ENCODE data around the gene TTC39A. TPM values are rescaled to one million over a fixed set of nuclear protein-coding genes. Genes with fewer than 3 reads are reported as not detected.

The TTC39A gene
- total and polyA plus RNA-seq, 11 donors: 8.4 to 29.2 (median 23.2) TPM

- Histone ChIP-seq H3K4me1 (peaks cover 0 to 16% (median 11%) of the 10 kb centered on the region in 12 donors), H3K27ac (no peak overlapping the region), H3K27me3 (no peaks in the 10 kb centered on the region), H3K4me3 (no peak overlapping the region), H3K9me3 (no peaks in the 10 kb centered on the region), H3K36me3 (peaks cover 0 to 6% (median 0%) of the 10 kb centered on the region in 9 donors)
- DNase-seq (no peak), ATAC-seq (no peak)
- WGBS, 4 donors: 60 to 76% (median 73%) methylated on average over 11 of the region's 11 CpGs
- TF ChIP-seq POLR2A (IDR thresholded peaks at IDR 0.05) (no peak), CTCF (IDR thresholded peaks at IDR 0.05) (no peak)
- intact Hi-C loops (cut with DNase I): loop anchor here in 8 of 10 donors (5.0 to 10.0 kb wide), 4 partner anchors 57 to 102 kb away; partner anchors contain the start of gene RNF11 (in 4 of the 8)
Observed at GRCh38 chr1:51294566-51295184, 35.7 kb downstream of the TTC39A start.

GRCh38 chr1:51293898-51294515 lies 36.4 kb downstream of the TTC39A start:
- TF ChIP-seq POLR2A (IDR thresholded peaks at IDR 0.05): no peak
- TF ChIP-seq CTCF (IDR thresholded peaks at IDR 0.05): no peak
- ATAC-seq (no peak), DNase-seq (no peak)
- H3K36me3 ChIP-seq: peaks cover 0 to 7% (median 0%) of the 10 kb centered on the region in 9 donors
- 90 to 93% (median 91%) methylated on average over 13 of the region's 13 CpGs for WGBS, 4 donors
- H3K4me1 ChIP-seq: peaks cover 0 to 16% (median 11%) of the 10 kb centered on the region in 12 donors
- intact Hi-C loops (cut with DNase I): loop anchor here in 3 of 10 donors (10.0 kb wide), 2 partner anchors 59 to 99 kb away; partner anchors contain the start of gene RNF11 (in 2 of the 3)
- H3K27me3 ChIP-seq: no peaks in the 10 kb centered on the region
- H3K4me3 ChIP-seq: no peak overlapping the region
- H3K9me3 ChIP-seq: no peaks in the 10 kb centered on the region
- no peak overlapping the region for H3K27ac ChIP-seq

GRCh38 chr1:51290489-51290847 lies 39.9 kb downstream of the TTC39A start:
- intact Hi-C loops (cut with DNase I): loop anchor here in 3 of 10 donors (10.0 kb wide), 2 partner anchors 56 to 96 kb away; partner anchors contain the start of gene RNF11 (in 2 of the 3)
- DNase-seq: no peak
- H3K36me3 ChIP-seq: peaks cover 0 to 17% (median 0%) of the 10 kb centered on the region in 9 donors
- no peak overlapping the region for H3K27ac ChIP-seq
- H3K4me1 ChIP-seq: no peaks in the 10 kb centered on the region
- no peak for TF ChIP-seq POLR2A (IDR thresholded peaks at IDR 0.05)
- TF ChIP-seq CTCF (IDR thresholded peaks at IDR 0.05): no peak
- H3K27me3 ChIP-seq: no peaks in the 10 kb centered on the region
- H3K4me3 ChIP-seq: no peak overlapping the region
- WGBS, 4 donors: 75 to 85% (median 79%) methylated on average over 5 of the region's 5 CpGs
- no peaks in the 10 kb centered on the region for H3K9me3 ChIP-seq
- ATAC-seq: no peak
